Endodermal cell (in vitro differentiated cells): ENCODE measurements around the gene SLK. TPM values are rescaled to one million over a fixed set of nuclear protein-coding genes. Genes with fewer than 3 reads are reported as not detected.

Source experiments
- DNase-seq: peaks from one replicate; pipeline ENCODE4 v3.0.0-alpha.2; 2017
- H3K27ac ChIP-seq: 2 replicates; pipeline ENCODE4 v1.5.1; 2013; ENCODE audit warnings: mild to moderate bottlenecking, low read depth, low read length, moderate library complexity
- H3K27me3 ChIP-seq: 2 replicates; pipeline ENCODE4 v1.6.1; 2013; ENCODE audit warnings: mild to moderate bottlenecking, low read length, moderate library complexity; ENCODE audit not compliant: insufficient read depth, control insufficient read depth, poor library complexity, severe bottlenecking
- H3K36me3 ChIP-seq: 2 replicates; pipeline ENCODE4 v1.7.0; 2013; ENCODE audit warnings: mild to moderate bottlenecking, low read length, moderate library complexity; ENCODE audit not compliant: control insufficient read depth, insufficient read depth
- H3K4me1 ChIP-seq: one replicate; pipeline ENCODE4 v1.7.0; 2013; ENCODE audit warnings: low read length; ENCODE audit not compliant: control insufficient read depth, insufficient read depth
- H3K4me3 ChIP-seq: 2 replicates; pipeline ENCODE4 v1.5.1; 2013; ENCODE audit warnings: mild to moderate bottlenecking, low read length, moderate library complexity
- H3K9ac ChIP-seq: 2 replicates; pipeline ENCODE4 v1.6.1; 2013; ENCODE audit warnings: mild to moderate bottlenecking, low read length, moderate library complexity; ENCODE audit not compliant: poor library complexity, severe bottlenecking; ENCODE audit errors: extremely low read depth
- H3K9me3 ChIP-seq: 2 replicates; pipeline ENCODE4 v1.6.1; 2013; ENCODE audit warnings: mild to moderate bottlenecking, low read length, moderate library complexity; ENCODE audit not compliant: control insufficient read depth
- H3K27ac Mint-ChIP-seq: 2 replicates; pipeline ENCODE4 v1.8.0; 2020; ENCODE audit warnings: mixed read lengths
- H3K27me3 Mint-ChIP-seq: 2 replicates; pipeline ENCODE4 v1.8.0; 2021; ENCODE audit warnings: mild to moderate bottlenecking, mixed read lengths; ENCODE audit not compliant: insufficient read depth
- H3K36me3 Mint-ChIP-seq: 2 replicates; pipeline ENCODE4 v1.8.0; 2020; ENCODE audit warnings: low read depth, mixed read lengths
- H3K4me1 Mint-ChIP-seq: 2 replicates; pipeline ENCODE4 v1.8.0; 2020; ENCODE audit warnings: mixed read lengths
- H3K4me3 Mint-ChIP-seq: 2 replicates; pipeline ENCODE4 v1.8.0; 2020; ENCODE audit warnings: mild to moderate bottlenecking, moderate library complexity, mixed read lengths
- H3K9me3 Mint-ChIP-seq: 2 replicates; pipeline ENCODE4 v1.8.0; 2020; ENCODE audit warnings: mild to moderate bottlenecking, mixed read lengths
- WGBS, 2 experiments: methylation state at CpG; one replicate each; pipeline versions ENCODE4 v1.1.5 to v1.1.7; 2013; ENCODE audit warnings: missing lambda C conversion rate in 2 of 2, mixed read lengths in 1 of 2; ENCODE audit not compliant: insufficient coverage in 1 of 2, insufficient read length in 1 of 2; 5-methylcytosine and 5-hydroxymethylcytosine counted together
- total RNA-seq, 2 donors: library from RNA; stranded (reverse); fragmentation: NEBNext Ultra II Directional in 1 of 2; extraction: Animal tissue kit (Norgen Biotek cat#: 25700) in 1 of 2; gene quantifications; 2 replicates in 1 of 2; 3 replicates in 1 of 2; pipeline ENCODE4 v1.2.1, GENCODE V29; 2021
- TF ChIP-seq, protein P1 (sequence below): fragments of 200-600 bp; sonication (generic); conservative IDR thresholded peaks from 2 replicates; pipeline ENCODE4 v1.5.0; 2021; ENCODE audit warnings: antibody characterized with exemption, mild to moderate bottlenecking

Gene SLK
- total RNA-seq, 2 donors from 2014 or later = 23.4 to 32.9 TPM

DNA sequence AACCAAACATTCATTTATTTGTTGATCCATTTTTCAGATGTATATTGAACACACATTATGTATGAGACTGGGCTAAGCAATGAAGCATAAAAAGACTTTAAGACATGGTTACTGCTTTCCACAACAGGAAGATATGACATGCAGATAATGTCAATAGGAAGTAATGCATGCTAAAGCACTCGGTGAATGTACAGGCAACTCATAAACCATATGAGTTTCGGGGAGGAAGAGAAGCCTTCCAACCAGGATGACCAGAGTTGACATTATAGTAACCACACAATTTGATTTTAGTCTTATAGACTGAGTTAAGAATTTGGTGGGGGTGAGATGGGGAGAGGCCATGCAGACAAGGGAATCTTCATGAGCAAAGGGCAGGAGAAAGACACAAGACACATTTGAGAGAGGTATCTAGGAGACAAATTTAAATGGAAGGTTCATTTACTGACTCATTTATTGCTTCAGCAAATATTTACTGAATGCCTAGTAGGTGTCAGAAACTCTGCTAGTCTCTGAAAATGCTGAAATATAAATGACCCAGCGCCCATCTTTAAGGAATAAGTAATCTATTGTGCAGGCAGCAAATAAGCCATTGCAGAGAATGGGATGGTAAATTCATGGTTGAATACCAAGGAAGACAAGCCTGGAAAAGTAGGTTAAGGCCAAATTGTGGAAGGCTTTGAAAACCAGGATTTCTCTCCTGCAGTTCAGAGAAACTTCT lies 19.0 kb upstream of the SLK start:
- Mint-ChIP-seq H3K36me3 (no peaks in the 10 kb centered on the region), H3K4me1 (peaks cover 2% of the 10 kb centered on the region), H3K27me3 (no peaks in the 10 kb centered on the region), H3K27ac (no peak overlapping the region), H3K9me3 (no peaks in the 10 kb centered on the region), H3K4me3 (no peak overlapping the region)
- TF ChIP-seq, protein P1, sequence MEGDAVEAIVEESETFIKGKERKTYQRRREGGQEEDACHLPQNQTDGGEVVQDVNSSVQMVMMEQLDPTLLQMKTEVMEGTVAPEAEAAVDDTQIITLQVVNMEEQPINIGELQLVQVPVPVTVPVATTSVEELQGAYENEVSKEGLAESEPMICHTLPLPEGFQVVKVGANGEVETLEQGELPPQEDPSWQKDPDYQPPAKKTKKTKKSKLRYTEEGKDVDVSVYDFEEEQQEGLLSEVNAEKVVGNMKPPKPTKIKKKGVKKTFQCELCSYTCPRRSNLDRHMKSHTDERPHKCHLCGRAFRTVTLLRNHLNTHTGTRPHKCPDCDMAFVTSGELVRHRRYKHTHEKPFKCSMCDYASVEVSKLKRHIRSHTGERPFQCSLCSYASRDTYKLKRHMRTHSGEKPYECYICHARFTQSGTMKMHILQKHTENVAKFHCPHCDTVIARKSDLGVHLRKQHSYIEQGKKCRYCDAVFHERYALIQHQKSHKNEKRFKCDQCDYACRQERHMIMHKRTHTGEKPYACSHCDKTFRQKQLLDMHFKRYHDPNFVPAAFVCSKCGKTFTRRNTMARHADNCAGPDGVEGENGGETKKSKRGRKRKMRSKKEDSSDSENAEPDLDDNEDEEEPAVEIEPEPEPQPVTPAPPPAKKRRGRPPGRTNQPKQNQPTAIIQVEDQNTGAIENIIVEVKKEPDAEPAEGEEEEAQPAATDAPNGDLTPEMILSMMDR = no peak
- H3K27me3 ChIP-seq = no peaks in the 10 kb centered on the region
- no peak overlapping the region for H3K27ac ChIP-seq
- WGBS, 2 experiments = 88 to 91% methylated on average over 1 to 2 of the region's 3 CpGs
- no peaks in the 10 kb centered on the region for H3K4me1 ChIP-seq
- H3K4me3 ChIP-seq = no peak overlapping the region
- no peak overlapping the region for H3K9ac ChIP-seq
- DNase-seq = no peak
- H3K36me3 ChIP-seq = no peaks in the 10 kb centered on the region
- H3K9me3 ChIP-seq = no peaks in the 10 kb centered on the region

DNA sequence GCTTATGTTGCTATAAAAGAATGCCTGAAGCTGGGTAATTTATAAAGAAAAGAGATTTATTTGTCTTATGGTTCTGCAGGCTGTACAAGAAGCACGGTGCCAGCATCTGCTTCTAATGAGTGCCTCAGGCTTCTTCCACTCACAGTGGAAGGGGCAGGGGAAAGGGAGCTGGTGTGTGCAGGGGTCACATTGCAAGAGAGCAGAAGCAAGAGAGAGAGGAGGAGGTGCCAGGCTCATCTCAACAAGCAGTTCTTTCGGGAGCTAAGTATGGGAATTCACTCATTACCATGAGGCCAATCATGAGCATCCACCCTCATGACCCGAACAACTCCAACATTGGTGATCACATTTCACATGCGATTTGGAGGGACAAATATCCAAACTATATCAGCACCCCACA lies 17.2 kb upstream of the SLK start:
- H3K9me3 Mint-ChIP-seq = no peaks in the 10 kb centered on the region
- H3K9ac ChIP-seq = no peak overlapping the region
- DNase-seq = no peak
- H3K27ac ChIP-seq = no peak overlapping the region
- no peaks in the 10 kb centered on the region for H3K9me3 ChIP-seq
- TF ChIP-seq, protein P1 = no peak
- H3K27me3 Mint-ChIP-seq = no peaks in the 10 kb centered on the region
- no peaks in the 10 kb centered on the region for H3K36me3 ChIP-seq
- no peaks in the 10 kb centered on the region for H3K36me3 Mint-ChIP-seq
- peaks cover 2% of the 10 kb centered on the region for H3K4me1 Mint-ChIP-seq
- H3K27ac Mint-ChIP-seq = no peak overlapping the region
- no peaks in the 10 kb centered on the region for H3K4me1 ChIP-seq
- H3K4me3 ChIP-seq = no peak overlapping the region
- WGBS, 2 experiments = 62 to 95% methylated on average over 2 to 4 of the region's 4 CpGs
- no peak overlapping the region for H3K4me3 Mint-ChIP-seq
- no peaks in the 10 kb centered on the region for H3K27me3 ChIP-seq

DNA sequence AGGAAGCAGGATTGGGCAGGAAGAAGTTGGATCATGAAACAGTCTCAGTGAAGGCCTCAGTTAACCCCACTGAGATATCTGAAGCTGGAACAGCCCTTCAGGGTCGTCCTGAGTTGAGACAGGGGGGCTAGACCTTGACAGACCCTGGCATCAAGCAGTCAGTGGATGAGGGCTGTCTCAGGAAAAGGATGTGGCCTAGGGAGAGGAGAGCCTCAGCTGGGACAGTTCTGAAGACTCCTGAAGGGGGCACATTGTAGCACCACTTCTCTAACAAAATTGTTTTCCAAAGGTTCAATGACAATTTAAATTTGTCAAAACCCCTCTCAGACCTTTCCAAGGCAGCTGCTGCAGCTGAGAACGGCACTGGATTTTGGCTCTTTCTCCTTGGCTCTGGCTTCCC lies 15.8 kb upstream of the SLK start:
- Histone ChIP-seq H3K9me3 (no peaks in the 10 kb centered on the region), H3K36me3 (no peaks in the 10 kb centered on the region), H3K27me3 (no peaks in the 10 kb centered on the region), H3K9ac (no peak overlapping the region), H3K4me1 (no peaks in the 10 kb centered on the region), H3K4me3 (no peak overlapping the region), H3K27ac (no peak overlapping the region)
- peaks cover 2% of the 10 kb centered on the region for H3K4me1 Mint-ChIP-seq
- 70 to 80% methylated on average over 2 of the region's 2 CpGs for WGBS, 2 experiments
- H3K27ac Mint-ChIP-seq = no peak overlapping the region
- TF ChIP-seq, protein P1 = peak; percentile 43
- H3K27me3 Mint-ChIP-seq = no peaks in the 10 kb centered on the region
- no peaks in the 10 kb centered on the region for H3K36me3 Mint-ChIP-seq
- H3K9me3 Mint-ChIP-seq = no peaks in the 10 kb centered on the region
- DNase-seq = peak; percentile 47
- no peak overlapping the region for H3K4me3 Mint-ChIP-seq
